Colonic mucosa (tissue), 4 donors: Measurements from ENCODE around the gene KRTAP10-10. TPM values are rescaled to one million over a fixed set of nuclear protein-coding genes. Genes with fewer than 3 reads are reported as not detected.
A peak's percentile ranks its signal among the peaks of the same experiment; 100 is the strongest.
"Not testable (repeated sequence)": the region's sequence is repeated elsewhere in the genome, so short reads cannot be mapped to it uniquely, and the experiment has no call there.

ENCODE experiments used
- DNase-seq: peaks from one replicate; pipeline ENCODE4 v3.0.0-alpha.2; 2020
- H3K27ac ChIP-seq: fragments of 200-600 bp; one replicate; pipeline ENCODE4 v1.8.0; 2021
- H3K27me3 ChIP-seq: fragments of 200-600 bp; one replicate; pipeline ENCODE4 v1.8.0; 2021
- H3K36me3 ChIP-seq: fragments of 200-600 bp; one replicate; pipeline ENCODE4 v1.8.0; 2021
- H3K4me1 ChIP-seq: fragments of 200-600 bp; one replicate; pipeline ENCODE4 v1.8.0; 2021; ENCODE audit warnings: mild to moderate bottlenecking
- H3K4me3 ChIP-seq: fragments of 200-600 bp; one replicate; pipeline ENCODE4 v1.8.0; 2021
- H3K9ac ChIP-seq, 2 donors: one replicate each; pipeline ENCODE4 v1.7.0; 2013; ENCODE audit warnings: control low read depth in 2 of 2, low read depth in 2 of 2, low read length in 2 of 2
- H3K9me3 ChIP-seq: fragments of 200-600 bp; one replicate; pipeline ENCODE4 v1.8.0; 2021
- CTCF ChIP-seq: fragments of 200-600 bp; IDR thresholded peaks from one replicate; pipeline ENCODE4 v1.8.0; 2022; ENCODE audit warnings: antibody characterized with exemption, mild to moderate bottlenecking
- intact Hi-C: fragments of 100-400 bp; cut with DNase I; formaldehyde crosslinking; loops from one replicate; pipeline ENCODE4 v1.14.1; 2022
- total RNA-seq, 2 donors: library from RNA; stranded (reverse); fragmentation: NEBNext Ultra II Directional in 1 of 2; extraction: Animal tissue kit (Norgen Biotek cat#: 25700) in 1 of 2; gene quantifications; one replicate each; pipeline ENCODE4 v1.2.1, GENCODE V29; 2021
- donor health status: healthy.
- donor health status: DM: no; HTN: no; CAD: no.
- donor health status: DM: no; HTN: no; CAD: no.

Gene KRTAP10-10
- total RNA-seq, 2 donors from 2014 or later = not detected

DNA sequence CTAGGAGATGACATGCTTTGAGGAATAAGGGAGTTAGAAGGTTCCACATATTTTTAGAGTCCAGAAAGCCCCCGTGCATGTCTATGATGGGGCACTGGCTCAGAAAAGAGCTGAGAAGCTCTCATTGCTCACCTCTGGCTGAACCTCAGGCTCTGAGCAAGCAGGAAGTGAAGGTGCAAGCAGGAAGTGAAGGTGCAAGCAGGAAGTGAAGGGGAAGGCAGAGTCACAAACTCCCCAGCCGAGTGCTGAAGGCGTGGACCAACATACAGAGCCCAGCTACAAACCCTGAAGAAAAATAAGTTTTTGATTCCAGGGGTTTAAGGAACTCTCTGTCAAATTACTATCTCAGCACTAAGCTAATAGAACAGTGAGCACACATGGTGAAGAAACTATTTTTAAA, 18.2 kb upstream of the KRTAP10-10 start:
- no peak overlapping the region for H3K9ac ChIP-seq
- no peak for TF ChIP-seq CTCF
- no peaks in the 10 kb centered on the region for H3K9me3 ChIP-seq
- intact Hi-C loops = no loop called here
- H3K27ac ChIP-seq = peak overlapping the region; percentile 3
- H3K27me3 ChIP-seq = no peaks in the 10 kb centered on the region
- peak; percentile 35 for DNase-seq
- H3K4me3 ChIP-seq = no peak overlapping the region
- H3K4me1 ChIP-seq = no peaks in the 10 kb centered on the region
- no peaks in the 10 kb centered on the region for H3K36me3 ChIP-seq

DNA sequence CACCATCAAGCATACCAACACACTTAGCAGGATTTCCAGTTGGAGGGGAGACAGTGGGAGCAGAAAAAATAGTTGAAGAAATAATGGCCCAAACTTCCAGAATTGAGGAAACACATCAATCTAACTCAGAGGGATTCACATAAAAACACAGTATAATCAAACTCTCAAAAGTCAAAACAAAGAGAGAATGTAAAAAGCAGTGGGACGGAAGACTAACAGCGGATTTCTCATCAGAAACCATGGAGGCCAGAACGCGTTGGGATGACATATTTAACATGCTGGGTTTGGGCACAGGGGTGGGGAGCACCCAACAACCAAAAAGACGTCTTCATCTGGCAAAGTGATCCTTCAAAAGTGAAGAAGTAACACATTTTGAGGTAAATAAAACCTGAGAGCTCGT, 17.3 kb upstream of the KRTAP10-10 start:
- H3K27ac ChIP-seq = no peak overlapping the region
- no peak for TF ChIP-seq CTCF
- H3K4me1 ChIP-seq = no peaks in the 10 kb centered on the region
- H3K9ac ChIP-seq = no peak overlapping the region
- H3K36me3 ChIP-seq = no peaks in the 10 kb centered on the region
- no peak for DNase-seq
- no peaks in the 10 kb centered on the region for H3K27me3 ChIP-seq
- intact Hi-C loops = no loop called here
- no peak overlapping the region for H3K4me3 ChIP-seq
- no peaks in the 10 kb centered on the region for H3K9me3 ChIP-seq

DNA sequence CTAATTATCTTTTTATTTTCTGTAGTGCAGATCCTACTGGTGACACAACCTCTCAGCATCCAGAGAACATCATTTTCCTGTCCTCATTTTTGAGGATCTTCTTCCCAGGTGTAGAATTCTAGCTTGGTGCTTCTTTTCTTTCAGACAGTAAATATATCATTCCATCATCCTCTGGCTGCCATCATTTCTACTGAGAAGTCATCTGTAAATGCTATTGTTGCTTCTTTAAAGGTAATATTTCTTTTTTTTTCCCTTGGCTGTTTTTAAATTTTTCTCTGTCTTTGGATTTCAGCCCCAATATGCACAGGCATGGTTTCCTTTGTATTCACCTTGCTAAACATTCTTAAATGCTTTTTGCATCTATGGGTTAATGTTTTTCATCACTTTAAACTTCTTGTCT, 13.6 kb upstream of the KRTAP10-10 start:
- intact Hi-C loops = no loop called here
- no peak overlapping the region for H3K9ac ChIP-seq
- H3K4me3 ChIP-seq = no peak overlapping the region
- no peak for DNase-seq
- no peak for TF ChIP-seq CTCF
- no peaks in the 10 kb centered on the region for H3K36me3 ChIP-seq
- H3K4me1 ChIP-seq = no peaks in the 10 kb centered on the region
- H3K27ac ChIP-seq = no peak overlapping the region
- H3K27me3 ChIP-seq = no peaks in the 10 kb centered on the region
- no peaks in the 10 kb centered on the region for H3K9me3 ChIP-seq

DNA sequence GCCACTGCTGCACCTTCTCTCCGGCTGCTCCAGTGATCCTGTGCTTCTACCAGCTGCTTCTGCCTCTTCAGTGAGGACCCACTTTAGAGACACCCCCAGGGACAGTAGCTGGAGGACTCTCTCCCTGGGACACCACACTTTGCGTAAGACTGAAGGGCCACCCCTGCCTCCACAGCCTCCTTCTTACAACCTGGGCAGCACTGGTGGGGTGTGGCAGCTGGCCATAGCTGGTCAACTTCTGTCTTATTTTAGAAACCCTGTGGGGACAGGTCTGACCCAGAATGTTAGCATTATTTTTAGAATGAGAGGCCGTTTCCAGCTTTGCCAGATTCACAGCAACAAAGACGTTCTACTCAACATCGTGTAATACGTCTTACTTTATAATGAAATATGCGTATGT, 11.4 kb upstream of the KRTAP10-10 start:
- intact Hi-C loops = no loop called here
- TF ChIP-seq CTCF = no peak
- H3K9ac ChIP-seq = no peak overlapping the region
- no peak for DNase-seq
- no peaks in the 10 kb centered on the region for H3K4me1 ChIP-seq
- H3K4me3 ChIP-seq = no peak overlapping the region
- H3K9me3 ChIP-seq = no peaks in the 10 kb centered on the region
- H3K27ac ChIP-seq = no peak overlapping the region
- no peaks in the 10 kb centered on the region for H3K27me3 ChIP-seq
- H3K36me3 ChIP-seq = no peaks in the 10 kb centered on the region

DNA sequence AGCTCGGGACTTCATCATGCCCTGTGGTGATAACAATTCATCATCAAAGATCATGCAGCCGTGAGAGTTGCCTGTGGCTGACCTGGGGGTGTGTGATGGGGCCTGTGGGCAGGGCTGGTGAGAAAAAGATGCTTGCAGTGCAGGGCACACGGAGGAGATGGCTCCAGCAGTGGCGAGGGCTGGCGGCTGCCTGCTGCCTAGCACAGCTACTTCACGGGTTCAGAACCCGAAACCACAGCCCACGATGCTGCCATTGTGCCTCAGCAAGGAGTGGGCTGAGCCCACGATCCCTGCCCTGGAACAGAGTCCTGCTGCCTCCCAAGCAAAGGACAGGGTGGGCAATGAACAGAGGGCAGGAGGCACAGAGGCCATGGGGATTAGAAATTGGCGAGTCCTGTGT, 10.9 kb upstream of the KRTAP10-10 start:
- H3K27ac ChIP-seq = no peak overlapping the region
- H3K4me3 ChIP-seq = no peak overlapping the region
- no peak for DNase-seq
- H3K4me1 ChIP-seq = no peaks in the 10 kb centered on the region
- no peaks in the 10 kb centered on the region for H3K9me3 ChIP-seq
- H3K27me3 ChIP-seq = no peaks in the 10 kb centered on the region
- intact Hi-C loops = no loop called here
- TF ChIP-seq CTCF = no peak
- H3K36me3 ChIP-seq = no peaks in the 10 kb centered on the region
- H3K9ac ChIP-seq = no peak overlapping the region

DNA sequence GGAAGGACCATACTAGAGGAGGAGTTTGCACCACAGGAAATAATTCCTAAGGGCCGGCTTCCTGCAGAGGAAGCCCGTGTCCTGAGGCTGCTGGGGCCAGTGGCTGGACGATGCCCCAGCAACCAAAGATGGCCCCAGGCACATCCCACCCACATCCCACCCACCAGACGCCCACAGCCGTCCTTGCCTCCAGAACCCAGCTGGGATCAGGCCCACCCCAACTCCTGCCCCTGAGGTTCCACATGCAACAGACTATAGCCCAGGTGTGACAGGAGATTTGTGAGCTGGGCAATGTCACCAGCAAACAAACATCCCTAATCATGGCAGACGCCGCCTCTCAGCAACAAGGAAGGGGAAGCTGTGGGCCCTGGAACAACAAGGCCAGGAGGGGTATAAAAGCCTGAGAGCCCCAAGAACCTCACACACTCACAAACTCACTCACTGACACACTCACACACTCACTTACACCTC, 10.4 kb upstream of the KRTAP10-10 start, which contains the start of gene KRTAP10-9:
Gene KRTAP10-9, plus strand, starts transcription at position 421 of the 471 bp plus-strand sequence. CDS start 79 bp downstream, outside the sequence.
- Histone ChIP-seq H3K27ac (no peak within 1 kb of the TSS), H3K36me3 (no peaks in the 10 kb centered on the region), H3K4me1 (no peaks in the 10 kb centered on the region), H3K27me3 (no peaks in the 10 kb centered on the region), H3K4me3 (no peak within 1 kb of the TSS), H3K9ac (no peak within 1 kb of the TSS), H3K9me3 (no peaks in the 10 kb centered on the region)
- no peak for DNase-seq
- TF ChIP-seq CTCF = no peak
- intact Hi-C loops = no loop called here

GRCh38 chr21:44627181-44627822, 9.9 kb upstream of the KRTAP10-10 start:
- H3K27me3 ChIP-seq, H3K9ac ChIP-seq, H3K4me1 ChIP-seq, H3K36me3 ChIP-seq, H3K27ac ChIP-seq, H3K4me3 ChIP-seq, DNase-seq, intact Hi-C loops, H3K9me3 ChIP-seq: not testable (repeated sequence)

DNA sequence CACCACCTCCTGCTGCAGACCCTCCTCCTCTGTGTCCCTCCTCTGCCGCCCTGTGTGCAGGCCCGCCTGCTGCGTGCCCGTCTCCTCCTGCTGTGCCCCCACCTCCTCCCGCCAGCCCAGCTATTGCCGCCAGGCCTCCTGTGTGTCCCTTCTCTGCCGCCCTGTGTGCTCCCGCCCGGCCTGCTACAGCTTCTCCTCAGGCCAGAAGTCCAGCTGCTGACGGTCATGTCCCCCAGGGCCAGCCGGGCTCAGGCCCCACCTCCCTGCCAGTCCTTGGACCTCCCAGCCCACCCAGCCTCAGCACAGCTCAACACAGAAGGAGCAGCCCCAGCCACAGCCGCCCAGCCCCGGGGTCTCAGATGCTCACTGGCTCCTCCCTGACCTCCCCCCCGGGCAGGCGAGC, 9.3 kb upstream of the KRTAP10-10 start:
- H3K9ac ChIP-seq, H3K9me3 ChIP-seq, H3K4me3 ChIP-seq, H3K4me1 ChIP-seq, intact Hi-C loops, H3K27me3 ChIP-seq, DNase-seq, H3K27ac ChIP-seq, H3K36me3 ChIP-seq: not testable (repeated sequence)
